NCI-H446 (cell line): ENCODE measurements around the gene P2RX5.
A peak's percentile ranks its signal among the peaks of the same experiment; 100 is the strongest.

Experiments
- DNase-seq, 2 experiments: peaks; one replicate each; lab custom pipeline; 2025; lab: John Stamatoyannopoulos, UW

Gene P2RX5

GRCh38 chr17:3656755-3657587 lies 39.0 kb downstream of the P2RX5 start:
- DNase-seq = no peak

- DNase-seq = no peak
Observed at GRCh38 chr17:3656353-3656752, 39.6 kb downstream of the P2RX5 start.

- no peak for DNase-seq
Observed at GRCh38 chr17:3655766-3656165, 40.2 kb downstream of the P2RX5 start.

- DNase-seq = peak in 1 of 2 experiments; percentile 31
Observed at GRCh38 chr17:3647769-3648555, 48.0 kb downstream of the P2RX5 start.

GRCh38 chr17:3647251-3647650 lies 48.7 kb downstream of the P2RX5 start:
- no peak for DNase-seq

DNA sequence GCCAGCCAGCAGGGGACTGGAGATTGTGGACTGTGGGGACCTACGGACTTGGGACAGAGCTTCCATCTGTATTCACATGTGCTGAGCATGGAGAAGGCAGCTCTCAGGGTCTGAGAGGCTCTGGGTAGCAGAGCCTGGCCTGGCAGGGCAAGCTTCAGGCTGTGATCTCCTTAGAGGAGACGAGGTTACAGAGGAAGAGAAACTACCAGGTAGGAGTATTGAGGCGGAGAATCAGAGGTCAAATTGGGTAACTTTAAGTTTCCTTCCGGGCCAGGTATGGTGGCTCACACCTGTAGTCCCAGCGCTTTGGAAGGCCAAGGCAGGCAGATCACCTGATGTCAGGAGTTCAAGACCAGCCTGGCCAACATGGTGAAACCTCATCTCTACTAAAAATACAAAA lies 50.6 kb downstream of the P2RX5 start:
- no peak for DNase-seq

DNA sequence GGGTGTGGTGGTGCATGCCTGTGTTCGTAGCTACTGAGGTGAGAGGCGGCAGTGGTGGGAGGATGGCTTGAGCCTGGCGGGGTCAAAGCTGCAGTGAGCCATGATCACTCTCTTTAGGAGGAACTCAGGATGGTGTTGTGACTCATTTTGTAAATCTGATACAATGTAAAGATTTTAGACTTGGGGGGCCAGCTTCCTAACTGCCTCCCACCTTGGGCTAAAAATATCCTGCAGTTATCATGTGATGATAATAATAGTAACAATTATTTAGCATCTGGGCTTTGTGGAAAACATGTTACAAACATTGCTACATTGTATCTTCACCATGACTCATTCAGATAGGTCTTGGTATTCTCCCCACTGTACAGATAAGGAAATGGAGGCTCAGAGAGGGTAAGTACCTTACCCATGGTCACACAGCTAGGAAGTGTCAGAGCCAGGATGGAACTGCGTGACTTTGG lies 52.0 kb downstream of the P2RX5 start:
- DNase-seq = no peak

- no peak for DNase-seq
Observed at GRCh38 chr17:3641717-3642486, 54.1 kb downstream of the P2RX5 start.

GRCh38 chr17:3641014-3641413 lies 54.9 kb downstream of the P2RX5 start:
- DNase-seq = no peak

DNA sequence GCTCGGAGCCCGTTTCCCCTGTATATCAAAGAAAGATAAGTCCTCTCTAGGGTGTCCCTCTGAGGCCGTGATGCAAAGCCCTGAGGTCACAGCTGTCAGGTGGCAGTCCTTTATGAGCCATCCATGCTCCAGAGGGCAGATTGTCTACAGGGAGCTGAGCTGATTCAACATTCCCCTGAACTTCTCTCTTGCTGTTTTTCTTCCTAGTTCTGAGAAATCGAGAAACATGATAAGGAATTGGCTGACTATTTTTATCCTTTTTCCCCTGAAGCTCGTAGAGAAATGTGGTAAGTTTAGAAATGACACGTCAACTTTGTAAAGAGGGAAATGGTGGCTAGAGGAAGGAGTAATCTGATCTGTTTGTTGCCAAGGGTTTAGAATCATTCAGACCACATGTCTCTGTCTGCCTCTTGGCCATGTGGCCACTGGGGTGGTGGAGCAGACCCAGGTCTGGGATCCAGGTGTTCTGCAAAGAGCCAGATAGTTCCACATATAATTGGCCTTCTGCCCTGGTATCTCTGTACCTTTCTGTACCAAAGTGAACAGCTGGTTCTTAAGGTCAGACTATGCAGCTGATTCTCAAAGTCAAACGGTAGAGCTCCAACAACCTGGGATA lies 55.9 kb downstream of the P2RX5 start:
- DNase-seq = no peak

DNA sequence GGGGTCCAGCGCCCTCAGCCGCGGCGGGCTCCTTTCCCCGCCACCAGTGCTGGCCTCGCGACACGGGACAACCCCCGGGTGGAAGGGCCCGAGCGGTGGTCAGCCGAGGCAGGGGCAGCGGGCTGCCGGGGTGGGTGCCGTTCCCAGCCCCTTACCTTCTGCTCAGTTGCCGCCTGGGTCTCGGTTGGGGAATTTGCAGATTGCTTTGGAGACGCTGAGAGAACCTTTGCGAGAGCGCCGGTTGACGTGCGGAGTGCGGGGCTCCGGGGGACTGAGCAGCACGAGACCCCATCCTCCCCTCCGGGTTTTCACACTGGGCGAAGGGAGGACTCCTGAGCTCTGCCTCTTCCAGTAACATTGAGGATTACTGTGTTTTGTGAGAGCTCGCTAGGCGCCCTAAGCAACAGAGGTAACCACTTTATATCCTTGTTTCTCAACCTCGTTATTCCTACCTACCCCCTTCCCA lies 59.0 kb downstream of the P2RX5 start:
- DNase-seq = no peak

DNA sequence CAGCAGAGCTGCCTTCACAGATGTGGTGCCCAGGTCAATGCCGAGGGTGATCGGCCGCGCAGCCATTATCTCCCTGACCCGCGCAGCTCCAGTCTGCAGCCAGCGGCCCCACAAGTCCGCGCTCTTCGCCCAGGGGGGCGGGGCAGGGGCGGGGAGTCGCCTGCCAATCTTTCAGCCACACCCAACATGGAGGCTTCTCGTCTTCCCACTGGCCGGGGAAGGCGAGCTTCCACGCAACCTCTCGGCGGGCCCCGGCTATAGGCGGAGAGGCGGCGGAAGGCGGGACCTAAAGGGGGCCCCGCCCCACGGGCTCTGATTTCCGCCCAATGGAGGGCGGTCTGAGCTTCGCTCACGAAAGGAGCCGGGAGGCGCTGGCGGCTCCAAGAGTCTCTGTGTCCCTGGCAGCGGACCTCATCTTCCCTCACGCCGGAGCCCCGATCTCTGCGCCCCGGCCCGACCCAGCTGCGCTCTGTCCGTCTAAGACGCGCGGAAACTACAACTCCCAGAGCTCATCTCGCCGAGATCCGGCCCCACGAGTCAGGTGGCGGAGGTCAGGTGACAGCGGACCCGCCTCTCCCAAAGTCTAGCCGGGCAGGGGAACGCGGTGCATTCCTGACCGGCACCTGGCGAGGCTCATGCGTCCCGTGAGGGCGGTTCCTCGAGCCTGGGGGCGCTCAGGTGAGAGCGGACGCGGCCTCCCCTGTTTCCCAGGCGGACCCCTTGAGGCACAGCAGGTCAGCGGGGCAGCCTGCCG lies 59.6 kb downstream of the P2RX5 start, which contains the start of the genes CTNS and SHPK:
TSS of gene CTNS (plus strand) at position 607 of the 754 bp plus-strand sequence. CDS start 3,447 bp downstream, outside the sequence.
TSS of gene SHPK (minus strand) at position 97 of the 754 bp plus-strand sequence. CDS start at position 66, 31 bp downstream.
- peak; percentile 92 to 96 for DNase-seq

DNA sequence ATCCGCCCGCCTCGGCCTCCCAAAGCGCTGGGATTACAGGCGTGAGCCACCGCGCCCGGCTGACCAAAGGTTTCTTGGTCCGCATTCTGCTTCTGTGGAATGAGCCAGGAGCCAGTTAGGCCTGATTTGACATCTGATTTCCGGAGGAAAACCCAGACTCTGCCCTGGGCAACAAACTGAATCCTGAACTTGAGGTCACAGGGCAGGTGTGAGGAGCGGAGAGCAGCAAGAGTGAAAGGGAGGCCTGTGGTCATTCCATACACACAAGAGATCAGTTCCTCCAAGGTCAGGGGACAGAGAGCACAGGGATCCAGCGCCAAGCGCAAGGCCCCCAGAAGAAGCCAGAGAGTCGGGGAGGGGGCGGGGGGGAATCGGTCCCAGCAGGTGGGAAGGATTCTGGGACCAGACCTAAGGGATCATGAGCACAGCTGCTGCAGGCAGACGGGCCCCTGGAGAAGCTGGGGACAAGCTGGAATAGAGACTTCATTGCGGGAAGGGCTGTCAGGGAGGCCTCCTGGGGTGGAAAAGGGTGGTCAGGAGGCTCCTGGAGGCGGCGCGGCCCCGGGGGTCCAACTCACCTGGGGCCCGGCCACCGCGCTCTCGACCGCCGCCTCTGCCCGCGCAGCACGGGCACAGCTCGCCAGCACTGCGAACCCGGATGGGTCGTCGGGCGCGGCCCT lies 60.3 kb downstream of the P2RX5 start:
- DNase-seq = no peak

DNA sequence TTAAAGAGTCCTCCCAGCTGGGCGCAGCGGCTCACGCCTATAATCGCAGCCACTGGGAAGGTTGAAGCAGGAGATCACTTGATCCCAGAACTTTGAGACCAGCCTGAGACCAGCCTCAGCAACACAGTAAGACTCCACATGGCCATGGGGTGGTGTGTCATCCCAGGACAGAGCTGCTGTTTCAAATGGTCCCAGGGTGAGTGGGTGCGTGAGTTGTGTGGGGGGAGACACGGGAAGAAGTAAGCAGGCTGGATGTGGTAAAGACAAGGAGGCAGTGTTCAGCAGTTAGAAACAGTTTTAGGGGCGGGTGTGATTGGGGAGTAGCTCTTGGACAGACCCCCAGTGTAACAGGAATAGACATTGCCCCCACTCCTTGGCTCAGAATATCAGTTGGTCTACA lies 63.7 kb downstream of the P2RX5 start:
- no peak for DNase-seq

GRCh38 chr17:3630781-3631180 lies 65.2 kb downstream of the P2RX5 start:
- no peak for DNase-seq

- DNase-seq = no peak
Observed at GRCh38 chr17:3627769-3628167, 68.2 kb downstream of the P2RX5 start.

DNA sequence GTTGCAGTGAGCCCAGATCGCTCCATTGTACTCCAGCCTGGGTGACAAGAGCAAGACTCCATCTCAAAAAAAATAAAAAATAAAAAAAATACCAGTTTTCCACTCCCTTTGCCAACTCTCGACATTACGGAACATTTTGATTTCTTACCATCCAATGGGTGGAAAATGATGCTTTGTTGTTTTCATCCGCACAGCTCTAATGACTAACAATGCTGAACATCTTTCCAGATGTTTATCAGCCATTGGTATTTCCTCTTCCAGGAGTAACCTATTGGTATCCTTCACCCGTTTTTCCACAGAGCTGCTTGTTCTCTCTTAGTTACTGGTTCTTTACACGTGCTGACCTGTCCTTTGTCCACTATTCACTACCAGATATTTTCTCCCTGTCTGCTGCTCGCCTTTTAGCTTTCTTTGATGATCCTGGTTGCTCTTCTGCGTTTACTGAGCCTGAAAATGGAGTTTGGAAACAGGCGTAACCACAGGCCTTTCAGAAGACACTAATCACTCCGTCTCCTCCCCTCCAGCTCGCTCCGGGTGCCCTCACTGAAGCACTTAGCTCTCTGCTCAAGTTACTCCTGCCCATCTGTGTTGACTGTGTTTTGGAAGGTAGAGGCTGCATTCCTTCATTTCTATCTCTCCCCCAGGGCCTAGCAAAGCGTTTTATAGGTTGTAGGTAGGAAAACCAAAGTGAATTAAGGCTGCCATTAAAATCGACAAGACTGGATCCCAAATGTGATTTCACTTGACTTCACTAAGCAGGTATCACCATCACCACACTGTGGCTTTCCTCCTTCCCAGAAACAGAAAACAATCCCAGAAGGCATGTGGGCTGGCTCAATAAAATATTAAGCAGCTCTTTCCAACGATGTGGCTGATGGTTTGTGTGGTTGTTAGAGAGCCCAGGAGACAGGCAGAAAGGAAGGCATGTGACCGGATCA lies 68.9 kb downstream of the P2RX5 start:
- no peak for DNase-seq
